ENCODE data around the gene DRD4. TPM values are rescaled to one million over a fixed set of nuclear protein-coding genes. Genes with fewer than 3 reads are reported as not detected.
A peak's percentile ranks its signal among the peaks of the same experiment; 100 is the strongest.

Gene DRD4
- total RNA-seq, 4 donors from 2014 or later, result not detected

- Histone ChIP-seq H3K4me1 (peaks cover 38 to 42% of the 10 kb centered on the region in 2 donors), H3K4me3 (no peak overlapping the region), H3K27me3 (no peaks in the 10 kb centered on the region), H3K36me3 (peaks cover 0 to 65% of the 10 kb centered on the region in 2 donors), H3K27ac (peak overlapping the region; percentile 87 to 94 (median 92)), H3K9me3 (no peaks in the 10 kb centered on the region)
- intact Hi-C loops (cut with DNase I; ENCODE audit: low total_unique reads) (no loop called here), in situ Hi-C loops (cut with MboI; ENCODE audit: low sequenced_read_pairs in 4 of 4) (no loop called here)
- TF ChIP-seq CTCF (IDR thresholded peaks at IDR 0.05 in 4 of 5, conservative IDR thresholded peaks at IDR 0.05 in 1 of 5) (no peak), POLR2A (IDR thresholded peaks at IDR 0.05) (no peak)
- ATAC-seq (no peak), DNase-seq (no peak)
Measured at GRCh38 chr11:611001-611996, 25.8 kb upstream of the DRD4 start.

GRCh38 chr11:612201-612960 lies 24.7 kb upstream of the DRD4 start:
- Histone ChIP-seq H3K27me3 (no peaks in the 10 kb centered on the region), H3K9me3 (no peaks in the 10 kb centered on the region), H3K27ac (peak overlapping the region; percentile 87 to 94 (median 92)), H3K36me3 (peaks cover 0 to 55% of the 10 kb centered on the region in 2 donors), H3K4me1 (peaks cover 40 to 43% of the 10 kb centered on the region in 2 donors), H3K4me3 (no peak overlapping the region)
- peak; percentile 49 to 71 for ATAC-seq
- in situ Hi-C loops (cut with MboI; ENCODE audit: low sequenced_read_pairs in 4 of 4) (no loop called here), intact Hi-C loops (cut with DNase I; ENCODE audit: low total_unique reads) (loop anchor here (1.0 kb wide), 2 partner anchors 16 to 35 kb away; no protein-coding TSS in a partner anchor)
- peak in 1 of 2 donors; percentile 33 for TF ChIP-seq POLR2A (IDR thresholded peaks at IDR 0.05)
- TF ChIP-seq CTCF (IDR thresholded peaks at IDR 0.05 in 4 of 5, conservative IDR thresholded peaks at IDR 0.05 in 1 of 5), result peak; percentile 4 to 61 (median 60)
- DNase-seq, result peak; percentile 79 to 93

- H3K9me3 ChIP-seq, result no peaks in the 10 kb centered on the region
- no peak overlapping the region for H3K4me3 ChIP-seq
- H3K4me1 ChIP-seq, result peaks cover 40 to 43% of the 10 kb centered on the region in 2 donors
- in situ Hi-C loops (cut with MboI; ENCODE audit: low sequenced_read_pairs in 4 of 4), result no loop called here
- no peak for ATAC-seq
- TF ChIP-seq POLR2A (IDR thresholded peaks at IDR 0.05) (no peak), CTCF (IDR thresholded peaks at IDR 0.05 in 4 of 5, conservative IDR thresholded peaks at IDR 0.05 in 1 of 5) (no peak)
- DNase-seq, result no peak
- peak overlapping the region; percentile 87 to 94 (median 92) for H3K27ac ChIP-seq
- no peaks in the 10 kb centered on the region for H3K27me3 ChIP-seq
- intact Hi-C loops (cut with DNase I; ENCODE audit: low total_unique reads), result loop anchor here (1.0 kb wide), 2 partner anchors 15 to 36 kb away; no protein-coding TSS in a partner anchor
- H3K36me3 ChIP-seq, result peaks cover 0 to 49% of the 10 kb centered on the region in 2 donors
Measured at GRCh38 chr11:612961-613300, 24.1 kb upstream of the DRD4 start.

GRCh38 chr11:613369-613968 lies 23.6 kb upstream of the DRD4 start:
- TF ChIP-seq POLR2A (IDR thresholded peaks at IDR 0.05), result no peak
- TF ChIP-seq CTCF (IDR thresholded peaks at IDR 0.05 in 4 of 5, conservative IDR thresholded peaks at IDR 0.05 in 1 of 5), result no peak
- intact Hi-C loops (cut with DNase I; ENCODE audit: low total_unique reads), result no loop called here
- DNase-seq (peak in 1 of 2 donors; percentile 73), ATAC-seq (no peak)
- Histone ChIP-seq H3K4me3 (peak overlapping the region in 1 of 4 donors; percentile 82), H3K4me1 (peaks cover 40 to 43% of the 10 kb centered on the region in 2 donors), H3K36me3 (peaks cover 0 to 44% of the 10 kb centered on the region in 2 donors), H3K9me3 (no peaks in the 10 kb centered on the region), H3K27ac (peak overlapping the region; percentile 91 to 94 (median 94)), H3K27me3 (no peaks in the 10 kb centered on the region)
- in situ Hi-C loops (cut with MboI; ENCODE audit: low sequenced_read_pairs in 4 of 4), result no loop called here
